GM13977 (cell line): ENCODE results near the gene MLH3.

Experiments used
- DNase-seq: peaks from one replicate; pipeline ENCODE4 v3.0.0; 2012; ENCODE audit warnings: low spot score
- in situ Hi-C: fragments of 300-500 bp; cut with MboI; formaldehyde crosslinking; loops from one replicate; pipeline ENCODE4 v1.12.0; 2022; ENCODE audit warnings: low sequenced_read_pairs, low pct_unique_long_range_greater_than_20kb, mixed read lengths, inconsistent platforms; ENCODE audit not compliant: unreplicated experiment
- TF ChIP-seq, protein P1 (sequence below): IDR thresholded peaks from 2 replicates; pipeline ENCODE4 v1.5.1; 2012; ENCODE audit warnings: mild to moderate bottlenecking, control low read depth; ENCODE audit not compliant: insufficient read depth; ENCODE audit errors: extremely low read depth, missing control alignments

Gene MLH3

DNA sequence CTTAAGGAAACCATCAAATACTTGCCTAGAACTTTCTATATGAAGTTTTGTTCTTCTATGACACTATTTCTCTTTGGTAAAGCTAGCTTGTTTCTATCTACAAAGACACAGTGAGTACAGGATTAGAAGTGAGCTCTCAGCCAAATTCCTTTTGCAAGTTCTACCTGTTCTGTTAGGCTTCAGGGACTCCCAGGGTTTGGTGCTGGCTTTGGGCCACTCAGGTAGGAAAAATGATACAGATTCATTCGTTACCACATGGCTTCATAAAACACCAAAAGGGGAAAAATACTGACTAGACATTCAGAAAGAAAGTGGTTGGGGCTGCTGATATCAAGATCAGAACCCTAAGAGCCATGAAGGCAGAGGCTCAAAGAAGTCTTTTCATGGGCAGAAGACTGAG, 32.0 kb upstream of the MLH3 start:
- in situ Hi-C loops: loop anchor here (25.0 kb wide), 1 partner anchor 221 kb away; no protein-coding TSS in a partner anchor
- no peak for DNase-seq
- TF ChIP-seq, protein P1, sequence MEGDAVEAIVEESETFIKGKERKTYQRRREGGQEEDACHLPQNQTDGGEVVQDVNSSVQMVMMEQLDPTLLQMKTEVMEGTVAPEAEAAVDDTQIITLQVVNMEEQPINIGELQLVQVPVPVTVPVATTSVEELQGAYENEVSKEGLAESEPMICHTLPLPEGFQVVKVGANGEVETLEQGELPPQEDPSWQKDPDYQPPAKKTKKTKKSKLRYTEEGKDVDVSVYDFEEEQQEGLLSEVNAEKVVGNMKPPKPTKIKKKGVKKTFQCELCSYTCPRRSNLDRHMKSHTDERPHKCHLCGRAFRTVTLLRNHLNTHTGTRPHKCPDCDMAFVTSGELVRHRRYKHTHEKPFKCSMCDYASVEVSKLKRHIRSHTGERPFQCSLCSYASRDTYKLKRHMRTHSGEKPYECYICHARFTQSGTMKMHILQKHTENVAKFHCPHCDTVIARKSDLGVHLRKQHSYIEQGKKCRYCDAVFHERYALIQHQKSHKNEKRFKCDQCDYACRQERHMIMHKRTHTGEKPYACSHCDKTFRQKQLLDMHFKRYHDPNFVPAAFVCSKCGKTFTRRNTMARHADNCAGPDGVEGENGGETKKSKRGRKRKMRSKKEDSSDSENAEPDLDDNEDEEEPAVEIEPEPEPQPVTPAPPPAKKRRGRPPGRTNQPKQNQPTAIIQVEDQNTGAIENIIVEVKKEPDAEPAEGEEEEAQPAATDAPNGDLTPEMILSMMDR: no peak

DNA sequence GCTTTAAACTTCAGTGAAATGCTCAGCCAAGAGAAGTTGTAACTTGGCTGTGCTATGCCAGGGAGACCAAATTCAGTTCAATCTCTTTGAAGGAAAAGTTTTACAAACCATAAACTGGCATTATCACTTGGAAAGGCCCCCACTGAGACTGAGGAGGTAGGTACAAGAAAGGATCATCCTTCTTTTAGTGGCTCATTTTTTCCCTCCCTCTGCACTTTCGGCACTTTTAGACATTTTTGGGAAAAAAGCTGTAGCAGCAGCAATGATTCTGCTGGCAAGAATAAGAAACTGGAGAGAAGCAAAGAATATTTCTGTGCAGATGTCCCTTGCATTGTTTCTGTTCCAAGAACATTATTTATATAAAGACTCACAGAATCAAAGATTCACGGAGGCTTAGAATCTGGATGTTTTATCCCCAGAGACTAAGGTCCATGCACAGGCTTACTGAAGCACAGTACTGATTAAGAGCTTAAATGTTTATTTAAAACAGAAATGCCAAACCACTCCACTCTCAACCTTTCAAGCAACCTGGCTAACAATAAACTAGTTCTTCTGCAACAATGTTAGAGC, 30.5 kb upstream of the MLH3 start:
- no peak for DNase-seq
- in situ Hi-C loops: loop anchor here (25.0 kb wide), 1 partner anchor 219 kb away; no protein-coding TSS in a partner anchor
- TF ChIP-seq, protein P1: no peak

DNA sequence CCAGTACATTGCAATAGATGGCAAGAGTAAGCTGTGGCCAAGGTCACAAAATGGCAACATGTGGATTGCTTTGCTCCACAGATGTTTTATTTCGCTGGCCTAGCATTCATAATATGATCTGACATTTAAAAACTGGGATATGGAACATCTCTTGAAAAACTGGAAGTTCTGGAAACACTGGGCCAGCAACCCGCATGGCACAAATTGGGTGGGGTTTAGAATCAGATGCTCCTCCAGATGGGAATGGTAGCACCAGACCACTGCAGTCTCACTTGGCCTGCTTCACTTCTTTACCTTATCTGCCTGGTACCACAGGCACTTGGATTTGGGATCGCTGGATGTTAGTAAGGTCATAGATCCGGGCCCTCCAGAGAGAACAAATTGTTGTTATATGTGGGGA, 28.3 kb upstream of the MLH3 start:
- TF ChIP-seq, protein P1: no peak
- in situ Hi-C loops: loop anchor here (25.0 kb wide), 1 partner anchor 217 kb away; no protein-coding TSS in a partner anchor
- no peak for DNase-seq

DNA sequence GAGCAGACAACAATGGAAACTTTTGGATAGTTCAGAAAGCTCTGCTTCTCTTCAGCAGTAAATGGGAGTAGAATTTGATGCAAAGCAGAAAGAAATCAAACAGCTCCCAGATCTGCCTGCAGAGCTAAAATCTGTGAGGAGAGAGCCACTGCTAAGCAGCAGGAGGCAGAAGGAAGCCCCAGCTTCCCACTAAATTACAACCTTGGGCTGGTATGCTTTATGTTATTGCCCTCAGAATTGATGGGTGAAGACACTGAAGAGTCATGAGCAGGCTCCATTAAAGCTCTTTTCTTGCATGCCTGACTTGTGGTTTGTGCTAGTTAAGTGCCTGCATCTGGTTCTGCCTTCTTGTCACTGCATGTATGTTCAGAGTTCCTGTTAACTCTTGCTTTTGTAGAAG, 26.5 kb upstream of the MLH3 start:
- TF ChIP-seq, protein P1: no peak
- in situ Hi-C loops: loop anchor here (25.0 kb wide), 1 partner anchor 215 kb away; no protein-coding TSS in a partner anchor
- no peak for DNase-seq

DNA sequence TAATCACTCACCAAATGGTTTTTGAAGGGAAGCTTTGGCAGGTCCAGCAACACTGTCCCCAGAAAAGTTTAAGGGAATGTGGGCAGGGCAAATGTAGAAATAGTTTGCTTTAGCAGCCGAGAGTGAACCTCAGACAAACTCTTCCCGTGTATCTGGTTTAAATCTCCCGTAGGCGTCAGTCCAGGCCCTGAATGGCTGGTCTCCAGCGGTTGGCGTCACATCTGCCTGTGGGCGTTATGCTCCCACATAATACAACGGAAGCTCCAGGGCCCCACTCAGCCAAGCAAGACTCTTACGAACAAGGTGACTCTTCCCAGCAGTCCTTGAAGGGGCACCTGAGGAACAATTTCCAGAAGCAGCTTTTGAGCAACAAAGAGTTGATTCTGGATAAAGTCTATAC, 19.1 kb upstream of the MLH3 start:
- TF ChIP-seq, protein P1: no peak
- no peak for DNase-seq
- in situ Hi-C loops: no loop called here

DNA sequence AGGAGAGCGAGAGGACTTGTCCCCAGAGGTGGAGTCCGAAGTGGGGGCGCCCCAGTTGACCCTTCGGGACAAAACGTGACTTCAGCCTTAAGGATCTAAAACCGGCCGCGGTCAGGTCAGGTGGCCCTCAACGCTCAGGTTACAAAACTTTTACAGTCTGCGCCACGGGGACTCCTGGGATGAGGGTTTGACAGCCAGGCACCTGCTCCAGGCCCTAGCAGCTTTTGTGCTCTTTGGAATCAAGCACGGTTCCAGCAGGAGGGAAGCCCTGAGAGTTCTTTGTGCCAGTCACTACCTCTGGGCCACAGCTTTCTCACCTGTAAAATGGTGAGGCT, 18.5 kb upstream of the MLH3 start:
- TF ChIP-seq, protein P1: no peak
- no peak for DNase-seq
- in situ Hi-C loops: no loop called here
